Spleen (tissue), 7 donors: ENCODE measurements around the gene GRAMD1B.

Source experiments
- POLR2A ChIP-seq, 3 donors: fragments of 450-650 bp; IDR thresholded peaks; one replicate each; pipeline ENCODE4 v1.5.1; 2017; ENCODE audit warnings: antibody characterized with exemption in 3 of 3, mild to moderate bottlenecking in 1 of 3
- POLR2AphosphoS5 ChIP-seq, 3 donors: sonication (generic); formaldehyde crosslinking; IDR thresholded peaks; one replicate each; pipeline ENCODE4 v1.5.1; 2017; ENCODE audit warnings: antibody characterized with exemption in 3 of 3
- TF ChIP-seq, protein P1 (sequence below), 11 experiments: fragments of 200-600 bp in 7 of 11; fragments of 450-650 bp in 4 of 11; sonication (generic) in 4 of 11; IDR thresholded peaks in 8 of 11; conservative IDR thresholded peaks in 3 of 11; 1 replicate in 7 of 11; 2 replicates in 4 of 11; pipeline versions ENCODE4 v1.4.0 to v1.8.0; 2016 to 2021; ENCODE audit warnings: antibody characterized with exemption in 11 of 11, inconsistent platforms in 4 of 11, mild to moderate bottlenecking in 1 of 11
- donor health status: DM: no; HTN: no; CAD: no; lungs with moderate emphysema.
- donor health status: DM: no; HTN: no; CAD: no.
- donor health status: DM: no; HTN: no; CAD: no.

DNA sequence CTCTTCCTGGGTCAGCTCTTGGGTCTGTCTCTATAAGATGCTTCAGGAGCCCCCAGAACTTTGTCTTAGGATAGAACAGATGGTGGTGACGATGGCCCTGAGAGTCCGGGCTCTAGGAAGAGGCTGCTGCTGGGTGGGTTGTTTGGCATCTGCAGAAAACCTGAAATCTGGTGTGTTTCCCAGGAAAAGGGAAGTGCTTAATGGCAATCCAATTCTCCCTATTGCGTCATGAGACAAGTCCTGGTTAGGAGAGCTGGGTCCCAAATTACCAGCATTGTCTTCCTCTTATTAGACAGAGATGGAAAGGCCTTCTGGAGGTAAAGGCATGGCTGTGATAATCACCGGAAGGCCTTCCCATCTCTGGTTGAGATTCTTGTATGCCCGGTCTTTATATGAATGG, 48.9 kb upstream of the GRAMD1B start:
- TF ChIP-seq POLR2A (IDR thresholded peaks at IDR 0.05) (no peak), POLR2AphosphoS5 (IDR thresholded peaks at IDR 0.05) (no peak)
- TF ChIP-seq, protein P1, sequence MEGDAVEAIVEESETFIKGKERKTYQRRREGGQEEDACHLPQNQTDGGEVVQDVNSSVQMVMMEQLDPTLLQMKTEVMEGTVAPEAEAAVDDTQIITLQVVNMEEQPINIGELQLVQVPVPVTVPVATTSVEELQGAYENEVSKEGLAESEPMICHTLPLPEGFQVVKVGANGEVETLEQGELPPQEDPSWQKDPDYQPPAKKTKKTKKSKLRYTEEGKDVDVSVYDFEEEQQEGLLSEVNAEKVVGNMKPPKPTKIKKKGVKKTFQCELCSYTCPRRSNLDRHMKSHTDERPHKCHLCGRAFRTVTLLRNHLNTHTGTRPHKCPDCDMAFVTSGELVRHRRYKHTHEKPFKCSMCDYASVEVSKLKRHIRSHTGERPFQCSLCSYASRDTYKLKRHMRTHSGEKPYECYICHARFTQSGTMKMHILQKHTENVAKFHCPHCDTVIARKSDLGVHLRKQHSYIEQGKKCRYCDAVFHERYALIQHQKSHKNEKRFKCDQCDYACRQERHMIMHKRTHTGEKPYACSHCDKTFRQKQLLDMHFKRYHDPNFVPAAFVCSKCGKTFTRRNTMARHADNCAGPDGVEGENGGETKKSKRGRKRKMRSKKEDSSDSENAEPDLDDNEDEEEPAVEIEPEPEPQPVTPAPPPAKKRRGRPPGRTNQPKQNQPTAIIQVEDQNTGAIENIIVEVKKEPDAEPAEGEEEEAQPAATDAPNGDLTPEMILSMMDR (IDR thresholded peaks at IDR 0.05 in 8 of 11, conservative IDR thresholded peaks at IDR 0.05 in 3 of 11) = no peak
